Activated CD8-positive, alpha-beta T cell treated with anti-CD3 and anti-CD28 coated beads for 36 hours (primary cell): Measurements from ENCODE around the gene RABGAP1L. TPM values are rescaled to one million over a fixed set of nuclear protein-coding genes. Genes with fewer than 3 reads are reported as not detected.

Experiments
- ATAC-seq: fragments of 200-7000 bp; cut with Tn5 transposase; one replicate; pipeline ENCODE4 v1.10.0; 2021; ENCODE audit warnings: mild to moderate bottlenecking, moderate library complexity
- CTCF ChIA-PET: fragments of 350-600 bp; sonication (Branson Sonifier 250); formaldehyde crosslinking; loops from one replicate; lab custom pipeline; 2021; ENCODE audit warnings: antibody characterized with exemption; lab: Charles Lee
- POLR2A ChIA-PET: fragments of 350-600 bp; sonication (Branson Sonifier 250); formaldehyde crosslinking; loops from one replicate; lab custom pipeline; 2021; ENCODE audit warnings: antibody characterized with exemption; lab: Charles Lee
- DNase-seq: peaks from one replicate; pipeline ENCODE4 v3.0.0-alpha.2; 2020
- H3K27ac Mint-ChIP-seq: one replicate; pipeline ENCODE4 v1.8.0; 2021; ENCODE audit warnings: mild to moderate bottlenecking, mixed read lengths
- H3K27me3 Mint-ChIP-seq: one replicate; pipeline ENCODE4 v1.8.0; 2021; ENCODE audit warnings: mixed read lengths
- H3K36me3 Mint-ChIP-seq: one replicate; pipeline ENCODE4 v1.8.0; 2021; ENCODE audit warnings: low read depth, mixed read lengths
- H3K4me1 Mint-ChIP-seq: one replicate; pipeline ENCODE4 v1.8.0; 2021; ENCODE audit warnings: low read depth, mixed read lengths
- H3K4me3 Mint-ChIP-seq: one replicate; pipeline ENCODE4 v1.8.0; 2021; ENCODE audit warnings: mild to moderate bottlenecking, moderate library complexity, mixed read lengths
- H3K9me3 Mint-ChIP-seq: one replicate; pipeline ENCODE4 v1.8.0; 2021; ENCODE audit warnings: mixed read lengths
- intact Hi-C: fragments of 100-400 bp; cut with micrococcal nuclease; formaldehyde crosslinking; loops from one replicate; pipeline ENCODE4 v1.10.0; 2022
- total RNA-seq, 2 experiments: library from RNA; stranded (reverse); gene quantifications; one replicate each; pipeline ENCODE4 v1.2.3, GENCODE V29; 2021
- TF ChIP-seq, protein P1 (sequence below): fragments of 200-600 bp; IDR thresholded peaks from one replicate; pipeline ENCODE4 v1.8.0; 2022; ENCODE audit warnings: antibody characterized with exemption, mild to moderate bottlenecking

RABGAP1L gene
- total RNA-seq, 2 experiments from 2014 or later: 26.9 to 29.4 TPM

- Mint-ChIP-seq H3K27me3 (no peaks in the 10 kb centered on the region), H3K4me1 (peaks cover 4% of the 10 kb centered on the region)
Observed at GRCh38 chr1:174219606-174220370, 60.5 kb downstream of the RABGAP1L start.

DNA sequence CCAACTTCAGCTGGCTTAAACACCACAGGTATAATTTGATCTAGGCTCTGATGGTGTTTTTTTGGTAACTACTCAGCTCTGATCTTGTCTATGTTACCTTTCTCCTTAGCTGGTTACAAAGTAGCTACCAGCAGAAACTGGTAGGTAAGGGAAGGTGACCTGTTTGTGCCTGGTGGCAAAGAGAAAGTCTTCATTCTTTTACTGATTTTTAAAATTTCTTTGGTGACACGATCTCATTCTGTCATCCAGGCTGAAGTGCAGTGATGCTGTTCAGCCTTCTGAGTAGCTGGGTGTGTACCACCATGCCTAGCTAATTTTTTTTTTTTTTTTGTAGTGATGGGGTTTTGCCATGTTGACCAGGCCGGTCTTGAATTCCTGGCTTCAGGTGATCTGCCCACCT is 62.4 kb downstream of the RABGAP1L start:
- H3K27me3 Mint-ChIP-seq: no peaks in the 10 kb centered on the region
- TF ChIP-seq, protein P1, sequence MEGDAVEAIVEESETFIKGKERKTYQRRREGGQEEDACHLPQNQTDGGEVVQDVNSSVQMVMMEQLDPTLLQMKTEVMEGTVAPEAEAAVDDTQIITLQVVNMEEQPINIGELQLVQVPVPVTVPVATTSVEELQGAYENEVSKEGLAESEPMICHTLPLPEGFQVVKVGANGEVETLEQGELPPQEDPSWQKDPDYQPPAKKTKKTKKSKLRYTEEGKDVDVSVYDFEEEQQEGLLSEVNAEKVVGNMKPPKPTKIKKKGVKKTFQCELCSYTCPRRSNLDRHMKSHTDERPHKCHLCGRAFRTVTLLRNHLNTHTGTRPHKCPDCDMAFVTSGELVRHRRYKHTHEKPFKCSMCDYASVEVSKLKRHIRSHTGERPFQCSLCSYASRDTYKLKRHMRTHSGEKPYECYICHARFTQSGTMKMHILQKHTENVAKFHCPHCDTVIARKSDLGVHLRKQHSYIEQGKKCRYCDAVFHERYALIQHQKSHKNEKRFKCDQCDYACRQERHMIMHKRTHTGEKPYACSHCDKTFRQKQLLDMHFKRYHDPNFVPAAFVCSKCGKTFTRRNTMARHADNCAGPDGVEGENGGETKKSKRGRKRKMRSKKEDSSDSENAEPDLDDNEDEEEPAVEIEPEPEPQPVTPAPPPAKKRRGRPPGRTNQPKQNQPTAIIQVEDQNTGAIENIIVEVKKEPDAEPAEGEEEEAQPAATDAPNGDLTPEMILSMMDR: no peak
- H3K9me3 Mint-ChIP-seq: peaks cover 6% of the 10 kb centered on the region
- intact Hi-C loops: no loop called here
- H3K36me3 Mint-ChIP-seq: peaks cover 21% of the 10 kb centered on the region
- no peak for DNase-seq
- ChIA-PET POLR2A (no interaction called here), CTCF (interaction anchor here (0.6 to 1.2 kb wide), 5 partner anchors 15 to 211 kb away, joined by 3 to 4 read pairs (median 3); no protein-coding TSS in a partner anchor)
- no peak overlapping the region for H3K4me3 Mint-ChIP-seq
- peaks cover 13% of the 10 kb centered on the region for H3K4me1 Mint-ChIP-seq
- no peak overlapping the region for H3K27ac Mint-ChIP-seq
- no peak for ATAC-seq

More at GRCh38 chr1:174219606-174220370, 60.5 kb downstream of the RABGAP1L start:
- DNase-seq: no peak
- Mint-ChIP-seq H3K4me3 (no peak overlapping the region), H3K27ac (no peak overlapping the region), H3K36me3 (peaks cover 13% of the 10 kb centered on the region), H3K9me3 (peaks cover 7% of the 10 kb centered on the region)
- ChIA-PET CTCF (interaction anchor here (1.1 to 1.6 kb wide), 3 partner anchors 11 to 126 kb away, joined by 4 read pairs; no protein-coding TSS in a partner anchor), POLR2A (no interaction called here)
- intact Hi-C loops: no loop called here
- no peak for ATAC-seq
- TF ChIP-seq, protein P1: no peak

DNA sequence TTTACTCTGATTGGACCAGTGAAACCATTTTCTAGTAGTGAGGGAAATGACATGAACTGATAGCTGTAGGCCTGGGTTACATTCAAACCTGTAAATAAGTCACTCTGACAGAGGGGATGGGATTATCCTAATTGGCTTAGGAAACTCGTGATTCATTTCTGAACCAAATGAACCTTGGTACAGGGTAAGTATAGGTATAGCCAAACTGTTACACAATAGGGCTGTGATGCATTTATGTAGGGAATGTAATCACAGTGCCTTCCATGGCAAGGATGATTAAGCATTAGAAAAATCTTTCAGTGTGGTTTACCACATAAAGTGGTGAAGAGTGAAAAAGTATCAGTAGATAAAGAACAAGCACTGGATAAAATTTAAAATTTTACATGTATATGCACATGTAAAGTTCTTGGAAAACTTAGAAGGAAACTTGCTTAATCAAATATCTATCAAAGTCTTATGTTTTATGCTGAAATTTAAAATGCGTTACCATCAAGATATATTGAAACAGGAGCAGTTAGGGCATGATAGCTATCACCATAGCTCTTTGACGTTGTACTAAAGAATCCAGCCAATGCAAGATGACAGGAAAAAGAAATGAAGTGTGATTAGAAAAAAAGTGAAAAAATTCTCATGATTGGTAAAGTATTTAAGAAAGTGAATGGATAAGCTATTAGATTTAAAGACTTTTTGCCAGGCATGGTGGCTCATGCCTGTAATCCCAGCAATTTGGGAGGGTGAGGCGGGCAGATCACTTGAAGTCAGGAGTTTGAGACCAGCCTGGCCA is 63.0 kb downstream of the RABGAP1L start:
- peaks cover 22% of the 10 kb centered on the region for H3K36me3 Mint-ChIP-seq
- no peaks in the 10 kb centered on the region for H3K27me3 Mint-ChIP-seq
- TF ChIP-seq, protein P1: no peak
- CTCF ChIA-PET: interaction anchor here (1.0 to 1.2 kb wide), 2 partner anchors 40 to 70 kb away, joined by 3 read pairs; no protein-coding TSS in a partner anchor
- H3K27ac Mint-ChIP-seq: no peak overlapping the region
- ATAC-seq: peak; percentile 20
- no peak for DNase-seq
- H3K4me1 Mint-ChIP-seq: peaks cover 15% of the 10 kb centered on the region
- intact Hi-C loops: no loop called here
- H3K4me3 Mint-ChIP-seq: no peak overlapping the region
- POLR2A ChIA-PET: no interaction called here
- H3K9me3 Mint-ChIP-seq: peaks cover 6% of the 10 kb centered on the region

DNA sequence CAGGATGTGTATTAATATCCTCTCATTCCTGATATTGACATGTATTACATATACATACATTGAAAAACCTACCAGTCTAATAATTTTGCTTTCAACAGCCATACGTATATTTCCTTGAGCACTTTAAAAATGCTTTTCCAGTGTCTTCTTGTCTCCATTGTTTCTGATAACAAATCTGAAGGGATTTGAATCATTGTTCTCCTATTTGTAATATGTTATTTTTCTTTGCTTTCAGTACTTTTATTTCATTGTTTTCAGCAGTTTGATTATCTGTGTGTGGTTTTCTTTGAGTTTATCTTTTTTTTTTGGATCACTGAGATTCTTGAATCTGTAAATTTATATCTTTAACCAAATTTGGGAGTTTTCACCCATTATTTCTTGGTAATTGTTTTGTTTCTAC is 65.3 kb downstream of the RABGAP1L start:
- Mint-ChIP-seq H3K4me1 (peaks cover 16% of the 10 kb centered on the region), H3K27ac (no peak overlapping the region), H3K36me3 (peaks cover 32% of the 10 kb centered on the region), H3K27me3 (no peaks in the 10 kb centered on the region), H3K4me3 (no peak overlapping the region), H3K9me3 (peaks cover 6% of the 10 kb centered on the region)
- ChIA-PET CTCF (no interaction called here), POLR2A (no interaction called here)
- TF ChIP-seq, protein P1: no peak
- ATAC-seq (no peak), DNase-seq (no peak)
- intact Hi-C loops: no loop called here
